Measurements from ENCODE around the gene DMD.
"Not testable (repeated sequence)": the region's sequence is repeated elsewhere in the genome, so short reads cannot be mapped to it uniquely, and the experiment has no call there.

DMD gene

DNA sequence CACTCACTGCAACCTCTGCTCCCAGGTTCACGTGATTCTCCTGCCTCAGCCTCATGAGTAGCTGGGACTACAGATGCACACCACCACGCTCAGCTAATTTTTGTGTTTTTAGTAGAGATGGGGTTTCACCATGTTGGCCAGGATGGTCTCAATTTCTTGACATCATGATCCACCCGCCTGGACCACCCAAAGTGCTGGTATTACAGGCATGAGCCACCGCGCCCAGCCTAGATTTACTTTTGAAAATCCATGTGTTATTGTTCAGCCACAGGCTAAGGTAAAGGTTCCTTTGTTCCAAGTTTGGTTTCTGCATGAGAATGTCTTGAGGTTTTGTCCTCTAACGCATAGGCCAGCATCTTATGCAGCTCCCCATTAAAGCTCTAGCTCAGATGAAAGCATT lies 371.6 kb downstream of the DMD start:
- DNase-seq = no peak

DNA sequence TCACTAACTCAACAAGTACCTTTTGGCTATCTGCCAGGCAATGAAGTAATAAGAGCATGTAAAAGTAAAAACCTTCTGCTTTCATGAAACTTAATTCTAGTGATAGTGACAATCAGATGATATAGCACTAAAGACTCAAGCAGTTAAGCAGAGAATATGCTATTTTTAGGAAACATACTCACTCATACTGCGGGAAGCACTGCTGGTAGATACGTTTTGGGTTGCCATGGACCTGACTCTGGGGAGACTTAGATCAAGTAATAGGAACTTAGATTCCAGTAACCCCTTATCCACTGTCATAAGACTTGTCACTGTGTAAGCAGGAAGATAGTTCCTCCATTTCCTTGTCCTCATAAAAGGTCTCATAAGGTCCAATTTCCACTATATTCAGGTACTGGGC lies 386.3 kb downstream of the DMD start:
- no peak for DNase-seq

DNA sequence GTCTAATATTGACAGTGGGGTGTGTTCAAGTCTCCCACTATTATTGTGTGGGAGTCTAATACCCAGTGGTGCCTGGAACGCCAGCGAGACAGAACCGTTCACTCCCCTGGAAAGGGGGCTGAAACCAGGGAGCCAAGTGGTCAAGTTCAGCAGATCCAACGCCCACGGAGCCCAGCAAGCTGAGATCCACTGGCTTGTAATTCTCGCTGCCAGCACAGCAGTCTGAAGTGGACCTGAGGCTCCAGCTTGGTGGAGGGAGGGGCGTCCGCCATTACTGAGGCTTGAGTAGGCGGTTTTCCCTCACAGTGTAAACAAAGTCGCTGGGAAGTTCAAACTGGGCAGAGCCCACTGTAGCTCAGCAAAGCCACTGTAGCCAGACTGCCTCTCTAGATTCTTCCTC lies 407.3 kb downstream of the DMD start:
- no peak for DNase-seq

- no peak for DNase-seq
These were observed 412.4 kb downstream of the DMD start for GRCh38 chrX:32798990-32799389.

GRCh38 chrX:32788936-32789335 lies 422.4 kb downstream of the DMD start:
- DNase-seq = no peak

GRCh38 chrX:32780109-32780508 lies 431.2 kb downstream of the DMD start:
- DNase-seq = no peak

DNA sequence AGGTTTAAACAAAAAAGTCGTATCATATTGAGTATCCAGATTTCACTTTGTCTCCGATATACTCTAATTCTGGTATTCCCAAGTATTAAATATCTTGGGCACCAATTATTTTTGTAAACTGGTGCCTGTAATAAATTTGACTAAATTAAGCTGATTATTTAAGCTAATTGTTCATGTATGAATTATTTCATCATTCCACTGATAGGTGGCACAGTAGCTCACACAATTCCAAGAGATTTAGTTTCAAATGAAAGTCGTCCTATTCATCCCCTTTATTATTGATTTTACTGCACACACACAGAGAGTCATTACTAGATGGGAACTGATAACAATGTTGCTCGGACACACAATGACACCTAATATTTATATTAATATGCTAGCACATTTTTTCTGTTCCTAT lies 432.4 kb downstream of the DMD start:
- DNase-seq = no peak

GRCh38 chrX:32774966-32775365 lies 436.4 kb downstream of the DMD start:
- no peak for DNase-seq

DNA sequence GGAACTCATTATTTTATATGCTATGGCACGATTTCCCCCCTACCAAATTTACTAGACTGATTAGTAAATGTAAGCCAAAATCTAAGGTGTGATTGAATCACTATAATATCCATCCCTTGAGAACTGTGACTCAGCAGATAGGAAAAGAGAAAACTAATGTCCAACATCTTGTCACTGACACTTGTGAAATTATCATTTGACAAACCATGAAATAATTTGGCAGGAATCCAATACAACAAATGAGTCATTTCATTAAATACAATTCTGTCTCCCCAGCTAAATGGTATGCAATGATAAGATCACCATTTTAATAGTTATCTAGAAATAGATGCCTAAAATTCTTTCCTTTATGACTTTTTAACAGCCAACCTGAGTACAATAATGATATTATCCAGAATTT lies 462.3 kb downstream of the DMD start:
- DNase-seq = no peak

- no peak for DNase-seq
These were observed 466.0 kb downstream of the DMD start for GRCh38 chrX:32745323-32745722.

DNA sequence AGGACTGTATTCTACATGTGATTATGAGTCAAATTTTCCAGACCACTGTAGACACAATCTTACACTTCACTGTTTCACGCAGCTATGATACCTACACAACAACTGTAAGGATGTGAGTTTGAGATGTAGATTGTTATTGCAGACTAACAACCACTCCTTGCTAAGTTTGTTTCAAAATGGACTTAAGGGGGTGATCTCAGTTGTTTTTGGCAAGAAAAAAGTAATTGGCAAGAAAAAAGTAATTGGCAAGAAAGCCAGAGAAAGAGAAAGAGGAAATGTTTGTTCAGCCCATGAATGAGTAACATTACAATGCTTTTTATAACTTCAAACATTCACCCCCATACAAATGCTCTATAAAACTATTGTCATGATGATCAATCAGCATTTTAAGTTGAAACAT lies 466.4 kb downstream of the DMD start:
- no peak for DNase-seq

- DNase-seq = no peak
These were observed 469.4 kb downstream of the DMD start for GRCh38 chrX:32741910-32742309.

- DNase-seq = no peak
These were observed 502.8 kb downstream of the DMD start for GRCh38 chrX:32708542-32708941.

GRCh38 chrX:32705385-32705784 lies 506.0 kb downstream of the DMD start:
- DNase-seq = not testable (repeated sequence)

DNA sequence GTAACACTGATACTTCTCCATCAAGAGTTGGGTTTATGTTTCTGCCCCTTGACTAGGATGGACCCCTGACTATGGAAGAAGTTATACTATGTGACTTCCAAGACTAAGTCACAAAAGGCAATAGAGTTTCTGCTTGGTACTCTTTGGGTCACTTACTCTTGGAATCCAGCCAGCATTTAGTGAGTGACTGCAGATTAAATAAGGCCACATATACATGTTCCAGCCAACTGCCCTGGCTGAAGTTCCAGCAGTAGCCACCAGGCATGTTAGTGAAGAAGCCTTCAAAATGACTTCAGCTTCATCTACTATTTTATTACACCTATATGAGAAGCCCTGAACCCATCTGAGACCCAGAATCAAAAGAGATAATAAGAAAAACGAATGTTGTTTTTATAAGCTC lies 524.0 kb downstream of the DMD start:
- no peak for DNase-seq

- no peak for DNase-seq
These were observed 532.9 kb downstream of the DMD start for GRCh38 chrX:32678487-32678886.

- no peak for DNase-seq
These were observed 538.2 kb downstream of the DMD start for GRCh38 chrX:32673193-32673592.

GRCh38 chrX:32662516-32662915 lies 548.8 kb downstream of the DMD start:
- DNase-seq = no peak

DNA sequence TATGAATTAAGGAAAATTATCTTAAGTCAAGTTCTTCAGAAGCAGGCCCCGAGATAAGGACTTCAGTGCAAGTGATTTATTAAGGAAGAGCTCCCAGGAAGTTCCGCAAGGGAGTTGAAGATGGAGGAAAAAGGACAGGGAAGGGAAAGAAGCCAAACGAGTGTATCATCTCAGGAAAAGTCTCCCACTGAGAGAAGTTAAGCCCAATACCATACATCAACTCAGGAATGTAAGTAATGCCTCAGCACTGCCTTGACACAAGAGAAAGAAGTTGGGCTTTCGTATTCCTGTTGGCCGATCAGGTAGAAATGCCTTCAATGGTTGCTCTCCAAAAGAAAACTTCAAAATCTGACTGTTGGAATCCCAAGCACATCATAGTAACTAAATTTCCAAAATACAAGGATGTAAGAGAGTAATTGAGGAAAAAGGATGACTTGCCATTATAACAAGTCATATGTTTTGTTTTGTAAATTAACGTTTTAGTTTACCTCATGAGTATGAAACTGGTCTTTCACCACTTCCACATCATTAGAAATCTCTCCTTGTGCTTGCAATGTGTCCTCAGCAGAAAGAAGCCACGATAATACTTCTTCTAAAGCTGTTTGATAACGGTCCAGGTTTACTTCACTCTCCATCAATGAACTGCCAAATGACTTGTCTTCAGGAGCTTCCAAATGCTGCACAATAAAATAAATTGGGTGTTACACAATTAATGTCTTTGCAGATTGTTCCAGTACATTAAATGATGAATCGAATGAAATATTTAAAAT lies 566.7 kb downstream of the DMD start:
- no peak for DNase-seq

- no peak for DNase-seq
These were observed 569.1 kb downstream of the DMD start for GRCh38 chrX:32642283-32642682.

DNA sequence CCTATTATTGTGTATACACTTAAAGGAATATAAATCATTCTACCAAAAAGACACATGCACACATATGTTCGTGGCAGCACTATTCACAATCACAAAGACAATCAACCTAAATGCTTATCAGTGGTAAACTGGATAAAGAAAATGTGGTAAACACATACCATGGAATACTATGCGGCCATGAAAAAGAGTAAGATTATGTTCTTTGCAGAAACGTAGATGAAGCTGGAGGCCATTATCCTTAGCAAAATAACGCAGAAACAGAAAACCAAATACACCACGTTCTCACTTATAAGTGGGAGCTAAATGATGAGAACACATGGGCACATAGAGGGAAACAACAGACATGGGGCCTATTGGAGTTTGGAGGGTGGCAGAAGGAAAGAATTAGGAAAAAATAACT lies 593.2 kb downstream of the DMD start:
- no peak for DNase-seq

- DNase-seq = no peak
These were observed 596.6 kb downstream of the DMD start for GRCh38 chrX:32614707-32615106.

DNA sequence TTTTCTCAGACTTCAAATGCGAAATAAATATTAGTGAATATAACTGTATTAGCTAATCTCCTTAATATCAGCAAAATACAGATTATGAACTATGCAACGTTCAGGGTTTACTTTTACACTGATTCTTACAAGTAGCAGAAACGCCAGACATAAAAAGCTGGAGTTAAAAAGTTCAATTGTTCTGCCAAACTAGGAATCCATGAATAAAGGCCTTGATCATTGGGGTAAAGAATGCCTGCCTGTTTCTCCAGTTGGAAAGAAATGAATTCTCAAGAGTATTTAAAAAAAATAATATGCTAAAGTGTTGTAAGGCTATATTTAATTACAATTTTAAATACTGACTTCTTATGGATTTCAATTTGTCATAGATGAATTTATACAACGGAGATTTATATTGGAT lies 612.2 kb downstream of the DMD start:
- no peak for DNase-seq

GRCh38 chrX:32598707-32599106 lies 612.6 kb downstream of the DMD start:
- DNase-seq = no peak

DNA sequence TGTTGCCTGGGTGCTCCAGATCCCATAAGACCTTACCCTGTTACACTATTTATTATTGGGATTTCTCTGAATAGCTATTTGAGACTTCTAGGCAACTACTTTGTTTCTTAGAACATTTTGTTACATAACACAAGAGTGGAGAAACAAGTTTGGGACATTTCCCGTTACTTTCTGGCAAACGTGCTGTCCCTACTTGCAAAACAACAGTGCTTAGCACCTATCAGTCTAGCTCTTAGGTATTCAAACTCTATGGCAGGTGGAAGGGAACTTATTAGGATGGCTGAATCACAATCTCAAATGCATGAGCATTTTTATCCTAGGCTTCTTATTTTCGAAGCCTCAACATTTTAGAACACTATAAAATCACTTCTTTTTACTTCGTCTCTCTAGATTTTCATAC lies 613.6 kb downstream of the DMD start:
- no peak for DNase-seq

- no peak for DNase-seq
These were observed 618.6 kb downstream of the DMD start for GRCh38 chrX:32592786-32593185.

Measured in EL (cell line).